Thyroid gland (tissue), 4 donors: ENCODE measurements around the gene GABPB1. TPM values are rescaled to one million over a fixed set of nuclear protein-coding genes. Genes with fewer than 3 reads are reported as not detected.

Source experiments
- DNase-seq, 2 donors: peaks; one replicate each; pipeline ENCODE4 v3.0.0-alpha.2; 2019
- H3K27ac ChIP-seq, 3 donors: fragments of 200-600 bp; sonication (generic); 1 replicate in 2 of 3; 2 replicates in 1 of 3; pipeline ENCODE4 v1.5.1; 2016 to 2019; ENCODE audit warnings: mild to moderate bottlenecking in 1 of 3, moderate library complexity in 1 of 3
- H3K27me3 ChIP-seq: fragments of 200-600 bp; sonication (generic); one replicate; pipeline ENCODE4 v1.5.1; 2019
- H3K36me3 ChIP-seq, 2 donors: fragments of 200-600 bp; sonication (generic); one replicate each; pipeline ENCODE4 v1.5.1; 2016 to 2019
- H3K4me1 ChIP-seq, 2 donors: fragments of 200-600 bp; sonication (generic); one replicate each; pipeline ENCODE4 v1.5.1; 2017 to 2019
- H3K4me3 ChIP-seq, 3 donors: fragments of 200-600 bp; sonication (generic); replicated peaks in 1 of 3; 1 replicate in 2 of 3; 2 replicates in 1 of 3; pipeline ENCODE4 v1.5.1; 2016; ENCODE audit warnings: mild to moderate bottlenecking in 1 of 3
- H3K9me3 ChIP-seq: fragments of 200-600 bp; sonication (generic); one replicate; pipeline ENCODE4 v1.5.1; 2017
- POLR2A ChIP-seq, 2 donors: fragments of 450-650 bp; IDR thresholded peaks; one replicate each; pipeline ENCODE4 v1.6.1; 2017; ENCODE audit warnings: antibody characterized with exemption in 2 of 2, mild to moderate bottlenecking in 2 of 2, moderate library complexity in 1 of 2
- WGBS, 2 donors: methylation state at CpG; one replicate each; pipeline ENCODE4 v1.1.5; 2017; 5-methylcytosine and 5-hydroxymethylcytosine counted together
- intact Hi-C: fragments of 100-400 bp; cut with DNase I; formaldehyde crosslinking; loops from one replicate; pipeline ENCODE4 v1.15.1; 2023
- total RNA-seq, 4 donors: library from RNA; depleted of rRNA; stranded (reverse); fragments of >200 nt; gene quantifications; one replicate each; pipeline ENCODE4 v1.2.3, GENCODE V29; 2016
- TF ChIP-seq, protein P1 (sequence below), 6 experiments: fragments of 200-600 bp in 3 of 6; fragments of 450-650 bp in 3 of 6; sonication (generic) in 3 of 6; IDR thresholded peaks; one replicate each; pipeline ENCODE4 v1.5.1; 2016 to 2019; ENCODE audit warnings: antibody characterized with exemption in 6 of 6, mild to moderate bottlenecking in 2 of 6, inconsistent platforms in 1 of 6, moderate library complexity in 1 of 6

The GABPB1 gene
- total RNA-seq, 4 donors from 2014 or later, result 22.2 to 30.0 (median 27.3) TPM

DNA sequence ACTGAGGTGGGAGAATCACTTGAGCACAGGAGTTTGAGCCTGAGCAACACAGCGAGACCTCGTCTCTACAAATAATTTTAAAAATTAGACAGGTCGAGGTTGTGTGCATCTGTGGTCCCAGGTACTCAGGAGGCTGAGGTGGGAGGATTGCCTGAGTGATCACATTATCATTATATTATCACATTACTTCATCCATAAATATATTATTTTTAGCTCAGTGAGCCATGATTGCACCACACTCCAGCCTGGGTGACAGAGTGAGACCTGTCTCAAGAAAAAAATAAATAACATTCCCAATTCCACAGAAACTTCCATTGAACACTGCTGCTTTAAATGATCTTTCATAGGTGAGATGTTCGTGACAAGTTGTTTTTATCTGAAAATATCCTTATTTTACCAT, 21.8 kb downstream of the GABPB1 start:
- Histone ChIP-seq H3K9me3 (no peaks in the 10 kb centered on the region), H3K27me3 (no peaks in the 10 kb centered on the region), H3K27ac (no peak overlapping the region), H3K4me1 (no peaks in the 10 kb centered on the region), H3K4me3 (no peak overlapping the region), H3K36me3 (no peaks in the 10 kb centered on the region)
- no peak for DNase-seq
- no peak for TF ChIP-seq POLR2A (IDR thresholded peaks at IDR 0.05)
- TF ChIP-seq, protein P1, sequence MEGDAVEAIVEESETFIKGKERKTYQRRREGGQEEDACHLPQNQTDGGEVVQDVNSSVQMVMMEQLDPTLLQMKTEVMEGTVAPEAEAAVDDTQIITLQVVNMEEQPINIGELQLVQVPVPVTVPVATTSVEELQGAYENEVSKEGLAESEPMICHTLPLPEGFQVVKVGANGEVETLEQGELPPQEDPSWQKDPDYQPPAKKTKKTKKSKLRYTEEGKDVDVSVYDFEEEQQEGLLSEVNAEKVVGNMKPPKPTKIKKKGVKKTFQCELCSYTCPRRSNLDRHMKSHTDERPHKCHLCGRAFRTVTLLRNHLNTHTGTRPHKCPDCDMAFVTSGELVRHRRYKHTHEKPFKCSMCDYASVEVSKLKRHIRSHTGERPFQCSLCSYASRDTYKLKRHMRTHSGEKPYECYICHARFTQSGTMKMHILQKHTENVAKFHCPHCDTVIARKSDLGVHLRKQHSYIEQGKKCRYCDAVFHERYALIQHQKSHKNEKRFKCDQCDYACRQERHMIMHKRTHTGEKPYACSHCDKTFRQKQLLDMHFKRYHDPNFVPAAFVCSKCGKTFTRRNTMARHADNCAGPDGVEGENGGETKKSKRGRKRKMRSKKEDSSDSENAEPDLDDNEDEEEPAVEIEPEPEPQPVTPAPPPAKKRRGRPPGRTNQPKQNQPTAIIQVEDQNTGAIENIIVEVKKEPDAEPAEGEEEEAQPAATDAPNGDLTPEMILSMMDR (IDR thresholded peaks at IDR 0.05), result no peak
- intact Hi-C loops, result no loop called here
- WGBS, 2 donors, result 94% methylated on average over 4 of the region's 4 CpGs

DNA sequence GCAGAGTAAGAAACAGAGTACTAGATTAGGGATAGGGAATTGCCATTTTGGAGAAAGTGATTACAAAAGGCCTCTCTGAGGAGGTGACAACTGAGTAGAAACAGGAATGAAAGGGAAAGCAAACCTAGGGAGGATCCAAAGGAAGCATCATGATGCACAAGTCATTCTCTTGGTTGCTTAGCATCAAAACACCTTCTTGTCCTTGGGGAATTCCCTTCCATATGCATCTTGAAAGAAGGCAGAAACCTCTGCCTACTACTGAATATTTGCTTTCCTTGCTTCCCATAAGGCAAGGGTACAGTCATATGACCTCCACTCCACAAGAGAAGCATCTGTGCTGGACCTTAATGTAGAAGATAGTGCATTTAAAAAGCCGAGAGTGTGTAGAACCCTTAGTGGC, 24.1 kb downstream of the GABPB1 start:
- DNase-seq, result no peak
- no peaks in the 10 kb centered on the region for H3K4me1 ChIP-seq
- 97 to 100% methylated on average over 1 of the region's 1 CpG for WGBS, 2 donors
- no peak overlapping the region for H3K4me3 ChIP-seq
- H3K27ac ChIP-seq, result no peak overlapping the region
- intact Hi-C loops, result no loop called here
- H3K27me3 ChIP-seq, result no peaks in the 10 kb centered on the region
- no peaks in the 10 kb centered on the region for H3K36me3 ChIP-seq
- TF ChIP-seq, protein P1 (IDR thresholded peaks at IDR 0.05), result no peak
- no peak for TF ChIP-seq POLR2A (IDR thresholded peaks at IDR 0.05)
- no peaks in the 10 kb centered on the region for H3K9me3 ChIP-seq

DNA sequence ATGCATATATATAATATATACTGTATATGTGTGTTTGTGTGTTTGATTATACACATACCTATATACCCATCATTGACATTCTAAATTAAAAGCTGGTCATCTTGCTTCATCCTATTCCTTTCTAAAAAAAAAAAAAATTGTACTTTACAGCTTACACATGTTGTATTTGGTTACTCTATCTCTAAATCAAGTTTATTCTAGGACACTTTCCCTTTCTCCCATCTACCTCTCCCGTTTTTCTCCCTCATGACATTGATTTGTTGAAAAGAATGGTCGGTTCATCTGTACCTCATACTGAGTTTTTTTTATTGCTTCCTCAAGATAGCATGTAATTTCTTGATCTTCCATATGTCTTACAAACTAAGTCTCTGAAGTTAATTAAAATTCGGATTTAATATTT, 26.9 kb downstream of the GABPB1 start:
- no peak overlapping the region for H3K27ac ChIP-seq
- 93 to 94% methylated on average over 3 of the region's 3 CpGs for WGBS, 2 donors
- TF ChIP-seq POLR2A (IDR thresholded peaks at IDR 0.05), result no peak
- TF ChIP-seq, protein P1 (IDR thresholded peaks at IDR 0.05), result no peak
- no peaks in the 10 kb centered on the region for H3K36me3 ChIP-seq
- no peaks in the 10 kb centered on the region for H3K4me1 ChIP-seq
- no peaks in the 10 kb centered on the region for H3K27me3 ChIP-seq
- no peaks in the 10 kb centered on the region for H3K9me3 ChIP-seq
- intact Hi-C loops, result no loop called here
- no peak overlapping the region for H3K4me3 ChIP-seq
- DNase-seq, result no peak

DNA sequence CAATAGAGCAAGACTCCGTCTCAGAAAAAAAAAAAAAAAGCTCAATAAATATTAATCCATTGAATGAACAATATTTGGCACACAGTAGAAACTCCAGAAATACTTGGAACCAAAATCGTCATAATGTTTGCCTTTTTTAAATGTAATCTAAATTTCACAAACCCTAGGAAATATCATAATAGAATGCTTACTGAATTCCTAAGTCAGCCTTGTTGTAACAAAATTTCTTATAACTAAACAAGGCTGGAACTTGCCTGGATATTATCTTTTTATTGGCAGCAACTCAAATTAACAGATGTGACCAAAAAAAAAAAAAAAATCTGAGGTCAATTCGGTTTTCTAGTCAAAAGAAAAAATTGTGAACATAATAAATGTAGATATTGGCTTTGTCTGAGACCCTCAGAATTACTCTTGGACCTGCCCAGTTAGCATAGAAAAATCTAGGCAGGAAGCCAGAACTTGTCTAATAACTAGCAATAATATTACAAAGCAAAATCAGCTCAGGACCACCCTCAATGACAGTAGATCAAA, 33.3 kb downstream of the GABPB1 start:
- no peak for DNase-seq
- no peaks in the 10 kb centered on the region for H3K4me1 ChIP-seq
- no peak for TF ChIP-seq POLR2A (IDR thresholded peaks at IDR 0.05)
- H3K36me3 ChIP-seq, result no peaks in the 10 kb centered on the region
- intact Hi-C loops, result no loop called here
- H3K27ac ChIP-seq, result no peak overlapping the region
- 77 to 79% methylated on average over 3 of the region's 3 CpGs for WGBS, 2 donors
- H3K4me3 ChIP-seq, result no peak overlapping the region
- no peaks in the 10 kb centered on the region for H3K9me3 ChIP-seq
- no peaks in the 10 kb centered on the region for H3K27me3 ChIP-seq

DNA sequence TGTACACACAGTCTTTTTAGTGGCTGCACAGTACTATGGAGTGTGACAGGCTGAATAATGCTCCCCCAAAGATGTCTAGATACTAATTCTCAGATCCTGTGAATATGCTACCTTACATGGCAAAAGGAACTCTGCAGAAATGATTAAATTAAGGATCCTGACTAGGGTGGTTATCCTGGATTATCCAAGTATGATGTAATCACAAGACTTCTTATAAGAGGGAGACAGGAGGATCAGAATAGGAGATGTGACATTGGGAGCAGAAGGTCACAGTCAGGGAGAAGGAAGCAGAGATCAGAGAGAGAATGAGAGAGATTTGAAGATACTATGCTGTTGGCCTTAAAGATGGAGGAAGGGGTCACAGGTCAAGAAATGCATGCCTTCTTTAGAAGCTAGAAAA, 34.5 kb downstream of the GABPB1 start:
- Histone ChIP-seq H3K4me3 (no peak overlapping the region), H3K27ac (no peak overlapping the region), H3K27me3 (no peaks in the 10 kb centered on the region), H3K9me3 (no peaks in the 10 kb centered on the region), H3K4me1 (peaks cover 0 to 3% of the 10 kb centered on the region in 2 donors), H3K36me3 (no peaks in the 10 kb centered on the region)
- DNase-seq, result no peak
- intact Hi-C loops, result no loop called here
- no peak for TF ChIP-seq POLR2A (IDR thresholded peaks at IDR 0.05)
- TF ChIP-seq, protein P1 (IDR thresholded peaks at IDR 0.05), result no peak

DNA sequence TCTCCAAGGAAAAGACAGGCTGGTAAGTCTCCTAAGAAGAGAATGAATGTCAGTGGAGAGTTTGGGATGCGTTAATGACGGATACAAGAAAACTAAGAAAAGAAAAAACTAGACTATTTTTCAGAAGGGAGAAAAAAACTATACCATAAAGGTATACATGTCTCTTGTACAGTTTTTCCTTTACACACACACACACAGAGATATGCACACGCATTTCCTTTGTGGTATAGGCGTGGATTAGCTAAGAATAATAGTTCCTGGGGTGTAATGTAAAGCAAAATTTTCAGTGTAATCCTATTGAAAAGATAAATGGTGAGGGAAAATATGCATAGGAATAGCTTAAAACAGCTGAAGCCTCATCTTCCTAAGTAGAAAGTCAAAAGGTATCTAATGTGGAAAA, 36.3 kb downstream of the GABPB1 start:
- WGBS, 2 donors, result 92 to 95% methylated on average over 4 of the region's 4 CpGs
- peaks cover 0 to 3% of the 10 kb centered on the region in 2 donors for H3K4me1 ChIP-seq
- no peak for DNase-seq
- no peaks in the 10 kb centered on the region for H3K27me3 ChIP-seq
- no peak overlapping the region for H3K27ac ChIP-seq
- intact Hi-C loops, result no loop called here
- H3K9me3 ChIP-seq, result no peaks in the 10 kb centered on the region
- H3K4me3 ChIP-seq, result no peak overlapping the region
- TF ChIP-seq POLR2A (IDR thresholded peaks at IDR 0.05), result no peak
- TF ChIP-seq, protein P1 (IDR thresholded peaks at IDR 0.05), result no peak
- no peaks in the 10 kb centered on the region for H3K36me3 ChIP-seq
